ENCODE results near the gene NUP54. TPM values are rescaled to one million over a fixed set of nuclear protein-coding genes. Genes with fewer than 3 reads are reported as not detected.
A peak's percentile ranks its signal among the peaks of the same experiment; 100 is the strongest.

Gene NUP54
- polyA plus RNA-seq, 4 donors: 64.7 to 75.4 (median 70.6) TPM

GRCh38 chr4:76147454-76148141 lies 599 bp downstream of the NUP54 start:
- peak; percentile 31 to 45 (median 37) for DNase-seq (ENCODE audit: low read depth in 4 of 4, low spot score in 3 of 4)

- DNase-seq (ENCODE audit: low read depth in 4 of 4, low spot score in 3 of 4): no peak
Measured at GRCh38 chr4:76144546-76144945, 3.7 kb downstream of the NUP54 start.

GRCh38 chr4:76141241-76141640 lies 7.0 kb downstream of the NUP54 start:
- no peak for DNase-seq (ENCODE audit: low read depth in 4 of 4, low spot score in 3 of 4)

- no peak for DNase-seq (ENCODE audit: low read depth in 4 of 4, low spot score in 3 of 4)
Measured at GRCh38 chr4:76127754-76128153, 20.4 kb downstream of the NUP54 start.

- no peak for DNase-seq (ENCODE audit: low read depth in 4 of 4, low spot score in 3 of 4)
Measured at GRCh38 chr4:76125816-76126215, 22.4 kb downstream of the NUP54 start.

GRCh38 chr4:76120199-76120598 lies 28.0 kb downstream of the NUP54 start:
- DNase-seq (ENCODE audit: low read depth in 4 of 4, low spot score in 3 of 4): no peak

- DNase-seq (ENCODE audit: low read depth in 4 of 4, low spot score in 3 of 4): no peak
Measured at GRCh38 chr4:76117536-76117935, 30.7 kb downstream of the NUP54 start.

GRCh38 chr4:76116821-76117220 lies 31.4 kb downstream of the NUP54 start:
- no peak for DNase-seq (ENCODE audit: low read depth in 4 of 4, low spot score in 3 of 4)

GRCh38 chr4:76108467-76109181 lies 39.6 kb downstream of the NUP54 start:
- no peak for DNase-seq (ENCODE audit: low read depth in 4 of 4, low spot score in 3 of 4)

- no peak for DNase-seq (ENCODE audit: low read depth in 4 of 4, low spot score in 3 of 4)
Measured at GRCh38 chr4:76106442-76106841, 41.8 kb downstream of the NUP54 start.

- no peak for DNase-seq (ENCODE audit: low read depth in 4 of 4, low spot score in 3 of 4)
Measured at GRCh38 chr4:76105652-76106051, 42.5 kb downstream of the NUP54 start.

GRCh38 chr4:76096076-76096475 lies 52.1 kb downstream of the NUP54 start:
- no peak for DNase-seq (ENCODE audit: low read depth in 4 of 4, low spot score in 3 of 4)

GRCh38 chr4:76095568-76095967 lies 52.6 kb downstream of the NUP54 start:
- DNase-seq (ENCODE audit: low read depth in 4 of 4, low spot score in 3 of 4): no peak

- DNase-seq (ENCODE audit: low read depth in 4 of 4, low spot score in 3 of 4): no peak
Measured at GRCh38 chr4:76091052-76091451, 57.1 kb downstream of the NUP54 start.

- no peak for DNase-seq (ENCODE audit: low read depth in 4 of 4, low spot score in 3 of 4)
Measured at GRCh38 chr4:76090241-76090691, 57.9 kb downstream of the NUP54 start.

GRCh38 chr4:76088719-76089118 lies 59.5 kb downstream of the NUP54 start:
- DNase-seq (ENCODE audit: low read depth in 4 of 4, low spot score in 3 of 4): no peak

- peak in 3 of 4 donors; percentile 18 to 31 (median 22) for DNase-seq (ENCODE audit: low read depth in 4 of 4, low spot score in 3 of 4)
Measured at GRCh38 chr4:76087007-76087769, 61.0 kb downstream of the NUP54 start.

- no peak for DNase-seq (ENCODE audit: low read depth in 4 of 4, low spot score in 3 of 4)
Measured at GRCh38 chr4:76084542-76084941, 63.7 kb downstream of the NUP54 start.

- no peak for DNase-seq (ENCODE audit: low read depth in 4 of 4, low spot score in 3 of 4)
Measured at GRCh38 chr4:76083386-76083988, 64.7 kb downstream of the NUP54 start.

- DNase-seq (ENCODE audit: low read depth in 4 of 4, low spot score in 3 of 4): no peak
Measured at GRCh38 chr4:76078033-76078613, 70.1 kb downstream of the NUP54 start.
